Left ventricle myocardium inferior (tissue), 1 donor: ENCODE results near the gene GNPTG. TPM values are rescaled to one million over a fixed set of nuclear protein-coding genes. Genes with fewer than 3 reads are reported as not detected.

Source experiments
- DNase-seq: peaks from one replicate; pipeline ENCODE4 v3.0.0-alpha.2; 2020
- H3K27ac ChIP-seq: fragments of 200-600 bp; replicated peaks from 2 replicates; pipeline ENCODE4 v1.8.0; 2021
- H3K27me3 ChIP-seq: fragments of 200-600 bp; 2 replicates; pipeline ENCODE4 v1.8.0; 2021; ENCODE audit warnings: low read depth
- H3K36me3 ChIP-seq: fragments of 200-600 bp; 2 replicates; pipeline ENCODE4 v1.8.0; 2021
- H3K4me1 ChIP-seq: fragments of 200-600 bp; 2 replicates; pipeline ENCODE4 v1.8.0; 2021
- H3K4me3 ChIP-seq: fragments of 200-600 bp; 2 replicates; pipeline ENCODE4 v1.8.0; 2021; ENCODE audit warnings: mild to moderate bottlenecking, moderate library complexity
- H3K9me3 ChIP-seq: fragments of 200-600 bp; replicated peaks from 2 replicates; pipeline ENCODE4 v1.8.0; 2021
- intact Hi-C: fragments of 100-400 bp; cut with micrococcal nuclease; formaldehyde crosslinking; loops from one replicate; pipeline ENCODE4 v1.11.0; 2022
- total RNA-seq: library from RNA; stranded (reverse); fragmentation: NEBNext Ultra II Directional; extraction: Animal tissue kit (Norgen Biotek cat#: 25700); gene quantifications from one replicate; pipeline ENCODE4 v1.2.1, GENCODE V29; 2021
- TF ChIP-seq, protein P1 (sequence below): fragments of 200-600 bp; IDR thresholded peaks from 2 replicates; pipeline ENCODE4 v1.8.0; 2021; ENCODE audit warnings: antibody characterized with exemption, mild to moderate bottlenecking, borderline replicate concordance
- donor health status: DM: no; HTN: yes; CAD: no; lungs with severe emphysema.

The GNPTG gene
- total RNA-seq, 1 donor from 2014 or later: 31.8 TPM

DNA sequence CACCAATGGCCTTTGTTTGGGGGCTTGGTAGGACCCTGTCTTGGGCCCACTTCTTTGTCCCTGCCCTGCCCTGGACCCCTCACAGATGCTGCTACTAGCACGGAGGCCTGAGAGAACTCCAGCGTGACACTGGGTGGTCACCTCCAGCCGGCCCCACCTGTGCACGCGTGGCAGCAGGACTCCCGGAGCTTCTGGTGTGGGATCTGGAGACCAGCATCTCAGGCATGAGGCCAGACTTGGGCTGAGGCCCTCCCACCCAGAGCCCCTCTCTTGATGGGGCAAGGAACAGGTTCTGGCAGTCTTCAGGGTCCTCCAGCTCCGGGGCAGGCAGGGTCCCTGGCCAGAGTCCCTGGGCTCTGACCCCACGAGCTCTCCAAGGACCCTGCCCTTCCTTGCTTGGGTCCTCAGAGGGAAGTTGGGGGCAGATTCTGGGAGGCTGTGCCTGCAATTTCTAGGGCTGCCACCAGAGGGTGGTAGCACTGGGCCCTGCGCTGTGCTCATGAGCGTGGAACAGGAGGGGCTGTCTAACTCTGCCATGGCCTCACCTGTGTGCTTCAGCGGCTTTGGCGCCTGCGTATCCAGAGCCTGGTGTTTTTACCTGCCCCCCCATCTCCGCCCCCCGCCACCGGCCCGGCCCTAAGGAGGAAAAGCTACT lies 21.3 kb upstream of the GNPTG start:
- H3K4me1 ChIP-seq: peaks cover 60% of the 10 kb centered on the region
- peaks cover 4% of the 10 kb centered on the region for H3K9me3 ChIP-seq
- no peak overlapping the region for H3K4me3 ChIP-seq
- peaks cover 50% of the 10 kb centered on the region for H3K27me3 ChIP-seq
- intact Hi-C loops: no loop called here
- DNase-seq: no peak
- TF ChIP-seq, protein P1, sequence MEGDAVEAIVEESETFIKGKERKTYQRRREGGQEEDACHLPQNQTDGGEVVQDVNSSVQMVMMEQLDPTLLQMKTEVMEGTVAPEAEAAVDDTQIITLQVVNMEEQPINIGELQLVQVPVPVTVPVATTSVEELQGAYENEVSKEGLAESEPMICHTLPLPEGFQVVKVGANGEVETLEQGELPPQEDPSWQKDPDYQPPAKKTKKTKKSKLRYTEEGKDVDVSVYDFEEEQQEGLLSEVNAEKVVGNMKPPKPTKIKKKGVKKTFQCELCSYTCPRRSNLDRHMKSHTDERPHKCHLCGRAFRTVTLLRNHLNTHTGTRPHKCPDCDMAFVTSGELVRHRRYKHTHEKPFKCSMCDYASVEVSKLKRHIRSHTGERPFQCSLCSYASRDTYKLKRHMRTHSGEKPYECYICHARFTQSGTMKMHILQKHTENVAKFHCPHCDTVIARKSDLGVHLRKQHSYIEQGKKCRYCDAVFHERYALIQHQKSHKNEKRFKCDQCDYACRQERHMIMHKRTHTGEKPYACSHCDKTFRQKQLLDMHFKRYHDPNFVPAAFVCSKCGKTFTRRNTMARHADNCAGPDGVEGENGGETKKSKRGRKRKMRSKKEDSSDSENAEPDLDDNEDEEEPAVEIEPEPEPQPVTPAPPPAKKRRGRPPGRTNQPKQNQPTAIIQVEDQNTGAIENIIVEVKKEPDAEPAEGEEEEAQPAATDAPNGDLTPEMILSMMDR: peak; percentile 45
- H3K27ac ChIP-seq: no peak overlapping the region
- H3K36me3 ChIP-seq: peaks cover 4% of the 10 kb centered on the region

DNA sequence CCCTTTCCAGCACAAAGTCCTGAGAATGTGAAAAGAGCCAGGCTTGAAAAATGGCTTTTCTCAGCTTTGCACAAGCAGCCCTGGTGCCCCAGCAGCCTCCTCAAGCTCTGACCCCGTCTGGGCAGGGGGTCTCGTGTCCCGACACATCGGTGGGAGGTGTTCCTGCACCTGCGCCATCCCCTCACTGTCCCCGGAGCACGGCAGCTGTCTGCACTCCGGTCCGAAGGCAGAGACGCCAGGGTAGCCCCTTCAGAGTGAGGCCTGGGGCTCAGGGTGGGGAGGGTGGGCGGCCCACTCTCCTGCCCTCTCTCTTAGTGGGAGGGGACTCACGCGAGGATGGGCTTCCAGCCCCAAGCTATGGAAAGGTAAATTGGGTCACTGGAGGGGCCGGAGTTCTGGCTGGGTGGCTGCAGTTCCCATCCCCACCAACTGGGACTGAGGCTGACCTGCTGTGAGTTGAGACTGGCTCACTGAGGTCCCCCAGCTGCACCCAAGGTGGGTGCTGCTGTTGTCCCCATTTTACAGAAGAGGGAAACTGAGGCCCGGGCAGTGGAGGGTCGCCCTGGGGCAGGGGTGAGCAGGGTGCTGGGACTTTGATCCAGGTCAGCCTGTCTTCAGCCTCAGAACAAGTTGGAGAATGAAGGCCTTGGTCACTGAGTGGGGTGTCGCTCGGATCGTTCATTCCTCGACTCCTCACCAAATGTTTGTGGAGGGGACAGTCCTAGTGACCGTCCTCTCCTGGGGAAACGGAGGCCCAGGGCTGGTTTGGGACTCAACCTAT lies 20.6 kb upstream of the GNPTG start:
- peak overlapping the region; percentile 68 for H3K4me3 ChIP-seq
- intact Hi-C loops: no loop called here
- TF ChIP-seq, protein P1: no peak
- H3K27ac ChIP-seq: peak overlapping the region; percentile 84
- DNase-seq: no peak
- H3K4me1 ChIP-seq: peaks cover 53% of the 10 kb centered on the region
- no peaks in the 10 kb centered on the region for H3K36me3 ChIP-seq
- peaks cover 54% of the 10 kb centered on the region for H3K27me3 ChIP-seq
- peaks cover 4% of the 10 kb centered on the region for H3K9me3 ChIP-seq

DNA sequence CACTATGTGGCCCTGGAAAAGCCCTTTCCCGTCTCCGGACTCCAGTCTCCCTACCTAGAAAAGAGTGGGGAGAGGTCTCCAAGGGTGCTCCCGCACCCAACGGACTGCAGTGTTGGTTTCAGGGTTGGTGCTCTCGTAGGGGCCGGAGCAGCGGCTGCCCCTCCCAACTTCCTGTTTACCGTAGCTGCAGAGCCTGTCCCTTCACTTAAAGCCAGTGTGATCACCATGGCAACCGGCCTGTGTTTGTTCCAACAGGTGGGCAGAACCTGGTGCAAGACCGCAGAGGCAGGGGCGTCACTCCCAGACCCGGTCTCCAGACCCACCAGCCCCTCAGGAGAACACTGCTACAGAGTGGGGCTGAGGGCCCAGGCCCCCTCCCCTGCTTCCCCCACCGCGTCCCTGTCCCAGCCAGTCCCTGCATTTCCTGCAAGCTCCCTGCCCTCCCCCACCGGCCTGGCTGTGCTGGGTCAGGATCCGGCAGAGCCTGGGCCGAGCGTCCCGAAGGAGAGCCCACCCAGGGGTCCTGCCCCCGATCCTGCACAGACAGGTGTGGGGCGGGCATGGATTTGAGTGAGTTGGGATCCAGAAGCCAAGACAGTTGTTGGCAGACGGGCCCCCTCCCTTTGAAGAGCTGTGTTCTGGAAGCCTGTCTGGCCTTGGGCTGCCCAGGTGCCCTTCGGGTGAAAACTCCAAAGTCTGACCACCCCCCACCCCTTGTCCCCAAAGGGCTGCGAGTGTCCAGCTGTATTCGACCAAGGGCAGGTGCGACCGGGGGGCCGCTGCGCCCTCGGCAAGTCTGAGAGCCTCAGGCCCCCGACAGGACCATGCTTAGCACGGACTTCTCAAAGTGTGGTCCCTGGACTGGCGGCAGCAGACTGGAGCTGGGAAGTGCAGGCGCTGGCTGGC lies 19.8 kb upstream of the GNPTG start:
- intact Hi-C loops: no loop called here
- H3K36me3 ChIP-seq: no peaks in the 10 kb centered on the region
- peaks cover 45% of the 10 kb centered on the region for H3K4me1 ChIP-seq
- H3K4me3 ChIP-seq: peak overlapping the region; percentile 68
- H3K27me3 ChIP-seq: peaks cover 57% of the 10 kb centered on the region
- TF ChIP-seq, protein P1: no peak
- peak overlapping the region; percentile 84 for H3K27ac ChIP-seq
- peaks cover 4% of the 10 kb centered on the region for H3K9me3 ChIP-seq
- peak; percentile 63 for DNase-seq

DNA sequence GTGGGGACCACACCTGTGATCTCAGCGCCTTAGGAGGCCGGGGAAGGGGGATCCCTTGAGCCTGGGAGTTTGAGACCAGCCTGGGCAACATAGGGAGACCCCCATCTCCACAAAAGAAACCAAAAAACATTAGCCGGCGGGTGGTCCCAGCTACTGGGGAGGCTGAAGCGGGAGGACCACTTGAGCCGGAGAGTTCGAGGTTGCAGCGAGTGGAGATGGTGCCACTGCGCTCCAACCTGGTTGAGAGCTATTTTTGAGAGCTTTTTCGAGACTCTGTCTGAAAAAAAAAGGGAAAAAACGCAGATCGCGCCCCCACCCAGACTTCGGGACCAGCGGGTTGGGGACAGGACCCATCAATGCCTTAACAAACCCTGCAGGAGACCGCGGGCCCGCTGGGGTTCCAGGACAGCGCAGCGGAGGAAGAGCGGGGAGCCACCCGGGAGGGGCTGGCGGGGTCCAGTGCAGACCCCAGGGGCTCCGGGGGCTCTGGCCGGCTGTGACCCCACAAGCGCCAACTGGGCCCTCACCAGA lies 19.0 kb upstream of the GNPTG start:
- Histone ChIP-seq H3K4me3 (peak overlapping the region; percentile 68), H3K9me3 (peaks cover 4% of the 10 kb centered on the region), H3K27me3 (peaks cover 57% of the 10 kb centered on the region), H3K27ac (peak overlapping the region; percentile 84), H3K36me3 (no peaks in the 10 kb centered on the region), H3K4me1 (peaks cover 38% of the 10 kb centered on the region)
- TF ChIP-seq, protein P1: no peak
- no peak for DNase-seq
- intact Hi-C loops: no loop called here
